ENCODE measurements around the gene ALG3.

Gene ALG3

GRCh38 chr3:184290331-184290730 is 41.6 kb upstream of the ALG3 start:
- no peak overlapping the region for H3K4me3 ChIP-seq
- no peak for TF ChIP-seq CTCF (IDR thresholded peaks at IDR 0.05)
- peaks cover 0 to 26% of the 10 kb centered on the region in 2 donors for H3K27me3 ChIP-seq
- no peak for DNase-seq
- H3K4me1 ChIP-seq: no peaks in the 10 kb centered on the region
- H3K9me3 ChIP-seq: no peaks in the 10 kb centered on the region
- H3K27ac ChIP-seq: no peak overlapping the region
- intact Hi-C loops (cut with DNase I; ENCODE audit: low total_unique reads): no loop called here
- H3K36me3 ChIP-seq: no peaks in the 10 kb centered on the region

GRCh38 chr3:184289426-184289938 is 40.7 kb upstream of the ALG3 start:
- no peak for DNase-seq
- Histone ChIP-seq H3K9me3 (no peaks in the 10 kb centered on the region), H3K27ac (no peak overlapping the region), H3K27me3 (peaks cover 0 to 26% of the 10 kb centered on the region in 2 donors), H3K36me3 (no peaks in the 10 kb centered on the region), H3K4me3 (no peak overlapping the region), H3K4me1 (no peaks in the 10 kb centered on the region)
- no peak for TF ChIP-seq CTCF (IDR thresholded peaks at IDR 0.05)
- intact Hi-C loops (cut with DNase I; ENCODE audit: low total_unique reads): no loop called here

GRCh38 chr3:184284696-184285095 is 35.9 kb upstream of the ALG3 start:
- intact Hi-C loops (cut with DNase I; ENCODE audit: low total_unique reads): no loop called here
- Histone ChIP-seq H3K4me3 (no peak overlapping the region), H3K36me3 (no peaks in the 10 kb centered on the region), H3K9me3 (no peaks in the 10 kb centered on the region), H3K4me1 (no peaks in the 10 kb centered on the region), H3K27ac (no peak overlapping the region), H3K27me3 (peaks cover 0 to 10% of the 10 kb centered on the region in 2 donors)
- TF ChIP-seq CTCF (IDR thresholded peaks at IDR 0.05): no peak
- no peak for DNase-seq

- DNase-seq: no peak
- no peak for TF ChIP-seq CTCF (IDR thresholded peaks at IDR 0.05)
- Histone ChIP-seq H3K9me3 (no peaks in the 10 kb centered on the region), H3K27me3 (peaks cover 0 to 5% of the 10 kb centered on the region in 2 donors), H3K4me3 (no peak overlapping the region), H3K4me1 (no peaks in the 10 kb centered on the region), H3K36me3 (no peaks in the 10 kb centered on the region), H3K27ac (no peak overlapping the region)
- intact Hi-C loops (cut with DNase I; ENCODE audit: low total_unique reads): no loop called here
Measured at GRCh38 chr3:184283681-184284080, 34.9 kb upstream of the ALG3 start.

GRCh38 chr3:184282941-184283340 is 34.2 kb upstream of the ALG3 start:
- no peak overlapping the region for H3K27ac ChIP-seq
- H3K27me3 ChIP-seq: peaks cover 0 to 11% of the 10 kb centered on the region in 2 donors
- intact Hi-C loops (cut with DNase I; ENCODE audit: low total_unique reads): no loop called here
- H3K9me3 ChIP-seq: no peaks in the 10 kb centered on the region
- no peak overlapping the region for H3K4me3 ChIP-seq
- H3K36me3 ChIP-seq: no peaks in the 10 kb centered on the region
- DNase-seq: no peak
- H3K4me1 ChIP-seq: no peaks in the 10 kb centered on the region
- no peak for TF ChIP-seq CTCF (IDR thresholded peaks at IDR 0.05)

- intact Hi-C loops (cut with DNase I; ENCODE audit: low total_unique reads): no loop called here
- no peak for DNase-seq
- no peak overlapping the region for H3K27ac ChIP-seq
- TF ChIP-seq CTCF (IDR thresholded peaks at IDR 0.05): no peak
- H3K27me3 ChIP-seq: peaks cover 0 to 44% of the 10 kb centered on the region in 2 donors
- H3K9me3 ChIP-seq: no peaks in the 10 kb centered on the region
- no peaks in the 10 kb centered on the region for H3K36me3 ChIP-seq
- H3K4me3 ChIP-seq: no peak overlapping the region
- H3K4me1 ChIP-seq: peaks cover 0 to 6% (median 1%) of the 10 kb centered on the region in 4 donors
Measured at GRCh38 chr3:184277366-184277765, 28.6 kb upstream of the ALG3 start.

Data from tibial artery (tissue), 4 donors.